CD14-positive monocyte (primary cell): ENCODE measurements around the gene CKAP4. TPM values are rescaled to one million over a fixed set of nuclear protein-coding genes. Genes with fewer than 3 reads are reported as not detected.

Experiments used
- DNase-seq, 3 donors: peaks; one replicate each; pipeline ENCODE4 v3.0.0-alpha.2; 2011 to 2022
- H2AFZ ChIP-seq: 2 replicates; pipeline ENCODE4 v1.6.0; 2012; ENCODE audit warnings: mild to moderate bottlenecking, low read depth, low read length, inconsistent platforms; ENCODE audit not compliant: insufficient read depth, poor library complexity, severe bottlenecking
- H3K27ac ChIP-seq, 2 donors: 1 replicate in 1 of 2; 2 replicates in 1 of 2; pipeline ENCODE4 v1.5.1; 2012 to 2013; ENCODE audit warnings: low read length in 2 of 2, control low read depth in 1 of 2, inconsistent platforms in 1 of 2, low read depth in 1 of 2, mild to moderate bottlenecking in 1 of 2
- H3K27me3 ChIP-seq, 2 donors: one replicate each; pipeline versions ENCODE4 v1.6.0 to v1.6.1; 2011 to 2013; ENCODE audit warnings: low read length in 2 of 2; ENCODE audit not compliant: control insufficient read depth in 2 of 2, insufficient read depth in 2 of 2
- H3K36me3 ChIP-seq, 2 donors: replicated peaks in 1 of 2; 1 replicate in 1 of 2; 2 replicates in 1 of 2; pipeline versions ENCODE4 v1.5.1 to v1.6.1; 2012 to 2013; ENCODE audit warnings: low read length in 2 of 2, control low read depth in 1 of 2, inconsistent platforms in 1 of 2, mild to moderate bottlenecking in 1 of 2; ENCODE audit not compliant: insufficient read depth in 2 of 2, control insufficient read depth in 1 of 2
- H3K4me1 ChIP-seq, 2 donors: 1 replicate in 1 of 2; 2 replicates in 1 of 2; pipeline versions ENCODE4 v1.5.1 to v1.6.1; 2012 to 2013; ENCODE audit warnings: low read length in 2 of 2, control low read depth in 1 of 2, inconsistent platforms in 1 of 2, mild to moderate bottlenecking in 1 of 2, moderate library complexity in 1 of 2; ENCODE audit not compliant: insufficient read depth in 2 of 2, control insufficient read depth in 1 of 2
- H3K4me2 ChIP-seq: replicated peaks from 2 replicates; pipeline ENCODE3; 2012; ENCODE audit warnings: low read length, moderate library complexity, mild to moderate bottlenecking; ENCODE audit not compliant: poor library complexity, severe bottlenecking; ENCODE audit errors: extremely low read depth
- H3K4me3 ChIP-seq, 3 experiments: fragments of 200-600 bp in 1 of 3; sonication (generic) in 1 of 3; replicated peaks in 1 of 3; 1 replicate in 2 of 3; 2 replicates in 1 of 3; pipeline ENCODE4 v1.5.1; 2011 to 2013; ENCODE audit warnings: low read length in 3 of 3, mild to moderate bottlenecking in 3 of 3, control low read depth in 2 of 3, low read depth in 2 of 3, inconsistent platforms in 1 of 3, moderate library complexity in 1 of 3
- H3K79me2 ChIP-seq: 2 replicates; pipeline ENCODE4 v1.6.0; 2012; ENCODE audit warnings: mild to moderate bottlenecking, control low read depth, inconsistent platforms, low read length, moderate library complexity; ENCODE audit not compliant: insufficient read depth
- H3K9ac ChIP-seq: 2 replicates; pipeline ENCODE4 v1.6.0; 2017; ENCODE audit warnings: low read length, mild to moderate bottlenecking; ENCODE audit not compliant: insufficient read depth, poor library complexity, severe bottlenecking
- H3K9me3 ChIP-seq, 2 donors: replicated peaks in 1 of 2; 1 replicate in 1 of 2; 2 replicates in 1 of 2; pipeline versions ENCODE4 v1.5.1 to v1.6.1; 2012 to 2013; ENCODE audit warnings: low read length in 2 of 2, control low read depth in 1 of 2; ENCODE audit not compliant: control insufficient read depth in 1 of 2, insufficient read depth in 1 of 2
- H4K20me1 ChIP-seq: 2 replicates; pipeline ENCODE4 v1.6.0; 2012; ENCODE audit warnings: mild to moderate bottlenecking, low read length, control low read depth, moderate library complexity; ENCODE audit not compliant: insufficient read depth
- H3K27ac Mint-ChIP-seq, 7 donors: one replicate each; pipeline ENCODE4 v1.8.0; 2020; ENCODE audit warnings: mild to moderate bottlenecking in 7 of 7, mixed read lengths in 7 of 7, moderate library complexity in 6 of 7, inconsistent platforms in 2 of 7
- H3K27me3 Mint-ChIP-seq, 3 donors: one replicate each; pipeline ENCODE4 v1.8.0; 2021 to 2022; ENCODE audit warnings: low read depth in 3 of 3, mild to moderate bottlenecking in 3 of 3, mixed read lengths in 3 of 3, moderate library complexity in 3 of 3, inconsistent platforms in 1 of 3
- H3K36me3 Mint-ChIP-seq, 2 donors: one replicate each; pipeline ENCODE4 v1.8.0; 2020; ENCODE audit warnings: mixed read lengths in 2 of 2, inconsistent platforms in 1 of 2, mild to moderate bottlenecking in 1 of 2
- H3K4me1 Mint-ChIP-seq: one replicate; pipeline ENCODE4 v1.8.0; 2020; ENCODE audit warnings: mild to moderate bottlenecking, mixed read lengths
- H3K4me3 Mint-ChIP-seq, 2 donors: one replicate each; pipeline ENCODE4 v1.8.0; 2020; ENCODE audit warnings: mild to moderate bottlenecking in 2 of 2, mixed read lengths in 2 of 2, moderate library complexity in 1 of 2
- H3K9me3 Mint-ChIP-seq, 7 donors: one replicate each; pipeline ENCODE4 v1.8.0; 2020 to 2022; ENCODE audit warnings: mixed read lengths in 7 of 7, mild to moderate bottlenecking in 6 of 7, moderate library complexity in 6 of 7, inconsistent platforms in 2 of 7
- CTCF ChIP-seq: fragments of 200-600 bp; IDR thresholded peaks from one replicate; pipeline ENCODE4 v1.8.0; 2022; ENCODE audit warnings: antibody characterized with exemption, mild to moderate bottlenecking
- WGBS: methylation state at CpG from one replicate; pipeline ENCODE4 v1.1.5; 2013; ENCODE audit warnings: missing lambda C conversion rate; ENCODE audit not compliant: insufficient coverage; 5-methylcytosine and 5-hydroxymethylcytosine counted together
- intact Hi-C, 2 donors: fragments of 100-400 bp; cut with micrococcal nuclease; formaldehyde crosslinking; loops; one replicate each; pipeline versions ENCODE4 v1.15.0 to v1.15.1; 2023
- polyA plus RNA-seq, 3 donors: library from polyadenylated mRNA; depleted of rRNA in 1 of 3; unstranded in 2 of 3; stranded (reverse) in 1 of 3; fragments of 300-500 nt in 2 of 3; fragments of >200 nt in 1 of 3; fragmentation: Illumina TruSeq in 2 of 3; gene quantifications; 1 replicate in 2 of 3; 2 replicates in 1 of 3; pipeline ENCODE4 v1.2.3, GENCODE V29; 2012 to 2021

CKAP4 gene
- polyA plus RNA-seq, 3 donors, result 46.9 to 59.4 (median 55.9) TPM

- H3K4me3 Mint-ChIP-seq, result peak overlapping the region in 1 of 2 donors; percentile 39
- Histone ChIP-seq H3K27ac (no peak overlapping the region), H3K79me2 (no peaks in the 10 kb centered on the region), H4K20me1 (no peaks in the 10 kb centered on the region), H2AFZ (no peak overlapping the region), H3K4me2 (no peak overlapping the region), H3K27me3 (peaks cover 0 to 2% of the 10 kb centered on the region in 2 donors), H3K36me3 (no peaks in the 10 kb centered on the region), H3K4me3 (no peak overlapping the region), H3K4me1 (no peaks in the 10 kb centered on the region), H3K9ac (no peak overlapping the region), H3K9me3 (peaks cover 0 to 3% of the 10 kb centered on the region in 2 donors)
- H3K36me3 Mint-ChIP-seq, result no peaks in the 10 kb centered on the region
- H3K4me1 Mint-ChIP-seq, result no peaks in the 10 kb centered on the region
- no peak for DNase-seq
- 44% methylated on average over 6 of the region's 6 CpGs for WGBS
- no peak for TF ChIP-seq CTCF
- H3K9me3 Mint-ChIP-seq, result peaks cover 2 to 11% (median 7%) of the 10 kb centered on the region in 7 donors
- peaks cover 11 to 19% (median 17%) of the 10 kb centered on the region in 3 donors for H3K27me3 Mint-ChIP-seq
- intact Hi-C loops, result no loop called here
- H3K27ac Mint-ChIP-seq, result no peak overlapping the region
Measured at GRCh38 chr12:106205208-106206069, 42.4 kb downstream of the CKAP4 start.

- Histone ChIP-seq H3K9me3 (peaks cover 0 to 3% of the 10 kb centered on the region in 2 donors), H3K4me2 (no peak overlapping the region), H3K27me3 (peaks cover 0 to 2% of the 10 kb centered on the region in 2 donors), H4K20me1 (no peaks in the 10 kb centered on the region), H3K79me2 (no peaks in the 10 kb centered on the region), H3K27ac (no peak overlapping the region), H3K4me3 (no peak overlapping the region), H3K9ac (no peak overlapping the region), H2AFZ (no peak overlapping the region), H3K4me1 (no peaks in the 10 kb centered on the region), H3K36me3 (no peaks in the 10 kb centered on the region)
- Mint-ChIP-seq H3K27ac (no peak overlapping the region), H3K4me3 (no peak overlapping the region), H3K4me1 (no peaks in the 10 kb centered on the region), H3K27me3 (peaks cover 5 to 13% (median 10%) of the 10 kb centered on the region in 3 donors), H3K36me3 (no peaks in the 10 kb centered on the region), H3K9me3 (peaks cover 2 to 10% (median 7%) of the 10 kb centered on the region in 7 donors)
- no peak for DNase-seq
- WGBS, result 88% methylated on average over 1 of the region's 2 CpGs
- TF ChIP-seq CTCF, result no peak
- intact Hi-C loops, result no loop called here
Measured at GRCh38 chr12:106204312-106204711, 43.5 kb downstream of the CKAP4 start.
